Upper lobe of left lung (tissue), 4 donors: ENCODE data around the gene CACNB3.

Source experiments
- CTCF ChIP-seq, 6 experiments: fragments of 450-650 bp in 4 of 6; fragments of 200-600 bp in 2 of 6; sonication (generic) in 2 of 6; IDR thresholded peaks; one replicate each; pipeline ENCODE4 v1.5.1; 2016 to 2019; ENCODE audit warnings: antibody characterized with exemption in 6 of 6
- EP300 ChIP-seq, 4 donors: sonication (generic); formaldehyde crosslinking; IDR thresholded peaks; one replicate each; pipeline ENCODE4 v1.5.1; 2017; ENCODE audit warnings: antibody characterized with exemption in 4 of 4, control low read depth in 2 of 4
- POLR2A ChIP-seq, 4 donors: fragments of 450-650 bp; IDR thresholded peaks; one replicate each; pipeline ENCODE4 v1.5.1; 2016 to 2017; ENCODE audit warnings: antibody characterized with exemption in 4 of 4, mild to moderate bottlenecking in 2 of 4
- POLR2AphosphoS5 ChIP-seq, 2 donors: sonication (generic); formaldehyde crosslinking; IDR thresholded peaks; one replicate each; pipeline ENCODE4 v1.5.1; 2017; ENCODE audit warnings: antibody characterized with exemption in 2 of 2

- TF ChIP-seq CTCF (IDR thresholded peaks at IDR 0.05), result no peak
- no peak for TF ChIP-seq EP300 (IDR thresholded peaks at IDR 0.05)
- TF ChIP-seq POLR2A (IDR thresholded peaks at IDR 0.05), result no peak
- no peak for TF ChIP-seq POLR2AphosphoS5 (IDR thresholded peaks at IDR 0.05)
Observed at GRCh38 chr12:48781750-48782456, 36.4 kb upstream of the CACNB3 start.
